Esophagus muscularis mucosa (tissue), 3 donors: Measurements from ENCODE around the gene GCNT3.

Source experiments
- POLR2A ChIP-seq: fragments of 450-650 bp; IDR thresholded peaks from one replicate; pipeline ENCODE4 v1.6.1; 2017; ENCODE audit warnings: antibody characterized with exemption, moderate library complexity, mild to moderate bottlenecking, low read depth
- POLR2AphosphoS5 ChIP-seq, 2 donors: sonication (generic); formaldehyde crosslinking; IDR thresholded peaks; one replicate each; pipeline ENCODE4 v1.6.1; 2017; ENCODE audit warnings: antibody characterized with exemption in 2 of 2
- TF ChIP-seq, protein P1 (sequence below), 3 experiments: fragments of 200-600 bp in 2 of 3; fragments of 450-650 bp in 1 of 3; sonication (generic) in 2 of 3; IDR thresholded peaks; one replicate each; pipeline ENCODE4 v1.5.1; 2017 to 2019; ENCODE audit warnings: antibody characterized with exemption in 3 of 3, mild to moderate bottlenecking in 2 of 3, moderate library complexity in 1 of 3

GRCh38 chr15:59656897-59657634 lies 45.5 kb downstream of the GCNT3 start, which contains the start of gene GTF2A2:
- TF ChIP-seq, protein P1, sequence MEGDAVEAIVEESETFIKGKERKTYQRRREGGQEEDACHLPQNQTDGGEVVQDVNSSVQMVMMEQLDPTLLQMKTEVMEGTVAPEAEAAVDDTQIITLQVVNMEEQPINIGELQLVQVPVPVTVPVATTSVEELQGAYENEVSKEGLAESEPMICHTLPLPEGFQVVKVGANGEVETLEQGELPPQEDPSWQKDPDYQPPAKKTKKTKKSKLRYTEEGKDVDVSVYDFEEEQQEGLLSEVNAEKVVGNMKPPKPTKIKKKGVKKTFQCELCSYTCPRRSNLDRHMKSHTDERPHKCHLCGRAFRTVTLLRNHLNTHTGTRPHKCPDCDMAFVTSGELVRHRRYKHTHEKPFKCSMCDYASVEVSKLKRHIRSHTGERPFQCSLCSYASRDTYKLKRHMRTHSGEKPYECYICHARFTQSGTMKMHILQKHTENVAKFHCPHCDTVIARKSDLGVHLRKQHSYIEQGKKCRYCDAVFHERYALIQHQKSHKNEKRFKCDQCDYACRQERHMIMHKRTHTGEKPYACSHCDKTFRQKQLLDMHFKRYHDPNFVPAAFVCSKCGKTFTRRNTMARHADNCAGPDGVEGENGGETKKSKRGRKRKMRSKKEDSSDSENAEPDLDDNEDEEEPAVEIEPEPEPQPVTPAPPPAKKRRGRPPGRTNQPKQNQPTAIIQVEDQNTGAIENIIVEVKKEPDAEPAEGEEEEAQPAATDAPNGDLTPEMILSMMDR (IDR thresholded peaks at IDR 0.05), result peak in 1 of 3 experiments; percentile 11
- TF ChIP-seq POLR2A, result peak; percentile 45
- TF ChIP-seq POLR2AphosphoS5 (IDR thresholded peaks at IDR 0.05), result peak; percentile 87 to 88
